Stimulated activated naive CD4-positive, alpha-beta T cell treated with Interleukin-2 at 50 U/mL for 16 hours (primary cell): ENCODE data around the gene EXT2.

Experiments used
- DNase-seq: peaks from one replicate; lab custom pipeline; 2025; lab: John Stamatoyannopoulos, UW

The EXT2 gene

GRCh38 chr11:44133335-44133946 lies 38.0 kb downstream of the EXT2 start:
- no peak for DNase-seq

- DNase-seq, result no peak
These were observed 39.1 kb downstream of the EXT2 start for GRCh38 chr11:44134625-44135024.

GRCh38 chr11:44136176-44136945 lies 40.9 kb downstream of the EXT2 start:
- no peak for DNase-seq

GRCh38 chr11:44137057-44137456 lies 41.6 kb downstream of the EXT2 start:
- DNase-seq, result no peak

- DNase-seq, result no peak
These were observed 42.8 kb downstream of the EXT2 start for GRCh38 chr11:44138286-44138685.

- no peak for DNase-seq
These were observed 43.5 kb downstream of the EXT2 start for GRCh38 chr11:44138980-44139379.

GRCh38 chr11:44139565-44140330 lies 44.3 kb downstream of the EXT2 start:
- DNase-seq, result no peak

- no peak for DNase-seq
These were observed 44.9 kb downstream of the EXT2 start for GRCh38 chr11:44140372-44140771.

GRCh38 chr11:44140805-44141204 lies 45.3 kb downstream of the EXT2 start:
- no peak for DNase-seq

- no peak for DNase-seq
These were observed 48.8 kb downstream of the EXT2 start for GRCh38 chr11:44143987-44144909.

GRCh38 chr11:44145011-44145775 lies 49.7 kb downstream of the EXT2 start:
- no peak for DNase-seq

- DNase-seq, result no peak
These were observed 51.5 kb downstream of the EXT2 start for GRCh38 chr11:44146931-44147330.

GRCh38 chr11:44147751-44148150 lies 52.3 kb downstream of the EXT2 start:
- DNase-seq, result no peak

- DNase-seq, result no peak
These were observed 54.2 kb downstream of the EXT2 start for GRCh38 chr11:44149651-44150050.

GRCh38 chr11:44150401-44150800 lies 54.9 kb downstream of the EXT2 start:
- DNase-seq, result no peak

GRCh38 chr11:44157019-44157418 lies 61.5 kb downstream of the EXT2 start:
- DNase-seq, result no peak

- no peak for DNase-seq
These were observed 62.9 kb downstream of the EXT2 start for GRCh38 chr11:44158384-44158783.

GRCh38 chr11:44159848-44160721 lies 64.6 kb downstream of the EXT2 start:
- DNase-seq, result no peak

GRCh38 chr11:44162004-44162403 lies 66.5 kb downstream of the EXT2 start:
- no peak for DNase-seq

GRCh38 chr11:44162662-44163061 lies 67.2 kb downstream of the EXT2 start:
- DNase-seq, result no peak
